Loucy (cell line): ENCODE data around the gene TRIO.

Source experiments
- H2AFZ ChIP-seq: fragments of 200-600 bp; sonication (generic); 2 replicates; pipeline ENCODE4 v1.6.0; 2016; ENCODE audit warnings: antibody characterized with exemption, mild to moderate bottlenecking, low read length, moderate library complexity
- H3F3A ChIP-seq: fragments of 200-600 bp; 2 replicates; pipeline ENCODE4 v1.6.0; 2016; ENCODE audit warnings: antibody characterized with exemption, low read depth, mild to moderate bottlenecking
- H3K27me3 ChIP-seq: fragments of 200-600 bp; sonication (generic); 2 replicates; pipeline ENCODE4 v1.6.1; 2014; ENCODE audit warnings: low read length, mild to moderate bottlenecking; ENCODE audit not compliant: insufficient read depth, poor library complexity, severe bottlenecking
- H3K36me3 ChIP-seq: fragments of 200-600 bp; sonication (generic); 2 replicates; pipeline ENCODE4 v1.6.1; 2016; ENCODE audit warnings: low read length; ENCODE audit not compliant: insufficient read depth
- H3K4me1 ChIP-seq: fragments of 200-600 bp; sonication (generic); 2 replicates; pipeline ENCODE4 v1.5.1; 2014; ENCODE audit warnings: low read length, mild to moderate bottlenecking; ENCODE audit not compliant: insufficient read depth, poor library complexity, severe bottlenecking
- H3K4me2 ChIP-seq: fragments of 200-600 bp; sonication (generic); 2 replicates; pipeline ENCODE4 v1.6.0; 2014; ENCODE audit warnings: antibody characterized with exemption, low read length, low read depth, mild to moderate bottlenecking; ENCODE audit not compliant: poor library complexity, severe bottlenecking
- H3K4me3 ChIP-seq: fragments of 200-600 bp; sonication (generic); 2 replicates; pipeline ENCODE4 v1.5.1; 2014; ENCODE audit warnings: low read length, mild to moderate bottlenecking, mixed read lengths; ENCODE audit not compliant: poor library complexity, severe bottlenecking
- H3K79me2 ChIP-seq: fragments of 200-600 bp; sonication (generic); 2 replicates; pipeline ENCODE4 v1.6.1; 2014; ENCODE audit warnings: low read length; ENCODE audit not compliant: insufficient read depth
- H3K9ac ChIP-seq: fragments of 200-600 bp; sonication (generic); 2 replicates; pipeline ENCODE4 v1.6.0; 2014; ENCODE audit warnings: mild to moderate bottlenecking, low read depth, low read length, moderate library complexity; ENCODE audit not compliant: poor library complexity, severe bottlenecking
- H3K9me2 ChIP-seq: fragments of 200-600 bp; sonication (generic); replicated peaks from 2 replicates; pipeline ENCODE4 v1.6.1; 2016; ENCODE audit warnings: low read depth, low read length, mixed read lengths
- H3K9me3 ChIP-seq: fragments of 200-600 bp; sonication (generic); 2 replicates; pipeline ENCODE4 v1.6.1; 2014; ENCODE audit warnings: mild to moderate bottlenecking, antibody characterized with exemption, low read length, low read depth; ENCODE audit not compliant: insufficient read depth
- H4K20me1 ChIP-seq: fragments of 200-600 bp; sonication (generic); 2 replicates; pipeline ENCODE4 v1.6.0; 2014; ENCODE audit warnings: antibody characterized with exemption, low read length, mild to moderate bottlenecking; ENCODE audit not compliant: insufficient read depth, poor library complexity, severe bottlenecking
- EZH2phosphoT487 ChIP-seq: fragments of 200-600 bp; IDR thresholded peaks from 2 replicates; pipeline ENCODE4 v1.6.1; 2018; ENCODE audit warnings: antibody characterized with exemption, mild to moderate bottlenecking, moderate library complexity, borderline replicate concordance
- TF ChIP-seq, protein P1 (sequence below): fragments of 200-600 bp; sonication (generic); conservative IDR thresholded peaks from 2 replicates; pipeline ENCODE4 v1.5.1; 2014; ENCODE audit warnings: mild to moderate bottlenecking, antibody characterized with exemption, low read length

Gene TRIO

DNA sequence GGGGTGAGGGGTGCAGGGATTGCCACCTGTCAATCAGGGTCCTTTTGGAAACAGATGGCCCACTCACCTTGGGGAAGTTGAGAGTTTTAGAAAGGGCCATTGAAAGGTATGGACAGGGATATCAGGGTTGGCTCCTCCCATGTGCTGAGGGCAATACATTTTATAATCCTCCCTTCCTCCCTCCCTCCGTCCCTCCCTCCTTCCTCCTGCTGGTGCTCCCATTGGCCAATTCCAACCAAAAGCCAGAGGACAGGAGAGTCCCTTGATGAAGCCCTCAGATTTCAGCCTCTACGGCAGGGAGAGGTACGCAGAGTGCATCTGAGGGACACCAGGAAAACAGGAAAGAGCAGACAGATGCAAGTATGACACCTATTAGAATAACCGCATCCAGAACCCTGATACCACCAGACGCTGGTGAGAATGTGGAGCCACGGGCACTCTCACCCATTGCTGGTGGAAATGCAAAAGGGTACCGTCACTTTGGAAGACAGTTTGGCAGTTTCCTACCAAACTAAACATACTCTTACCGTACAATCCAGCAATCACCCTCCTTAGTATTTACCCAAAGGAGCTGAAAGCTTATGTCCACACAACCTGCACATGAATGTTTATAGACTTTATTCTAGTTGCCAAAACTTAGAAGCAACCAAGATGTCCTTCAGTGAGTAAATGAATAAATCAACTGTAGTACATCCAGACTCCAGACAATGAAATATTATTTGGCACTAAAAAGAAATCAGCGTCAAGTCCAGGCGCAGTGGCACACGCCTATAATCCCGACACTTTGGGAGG is 380.3 kb downstream of the TRIO start:
- no peak overlapping the region for H2AFZ ChIP-seq
- TF ChIP-seq EZH2phosphoT487, result no peak
- TF ChIP-seq, protein P1, sequence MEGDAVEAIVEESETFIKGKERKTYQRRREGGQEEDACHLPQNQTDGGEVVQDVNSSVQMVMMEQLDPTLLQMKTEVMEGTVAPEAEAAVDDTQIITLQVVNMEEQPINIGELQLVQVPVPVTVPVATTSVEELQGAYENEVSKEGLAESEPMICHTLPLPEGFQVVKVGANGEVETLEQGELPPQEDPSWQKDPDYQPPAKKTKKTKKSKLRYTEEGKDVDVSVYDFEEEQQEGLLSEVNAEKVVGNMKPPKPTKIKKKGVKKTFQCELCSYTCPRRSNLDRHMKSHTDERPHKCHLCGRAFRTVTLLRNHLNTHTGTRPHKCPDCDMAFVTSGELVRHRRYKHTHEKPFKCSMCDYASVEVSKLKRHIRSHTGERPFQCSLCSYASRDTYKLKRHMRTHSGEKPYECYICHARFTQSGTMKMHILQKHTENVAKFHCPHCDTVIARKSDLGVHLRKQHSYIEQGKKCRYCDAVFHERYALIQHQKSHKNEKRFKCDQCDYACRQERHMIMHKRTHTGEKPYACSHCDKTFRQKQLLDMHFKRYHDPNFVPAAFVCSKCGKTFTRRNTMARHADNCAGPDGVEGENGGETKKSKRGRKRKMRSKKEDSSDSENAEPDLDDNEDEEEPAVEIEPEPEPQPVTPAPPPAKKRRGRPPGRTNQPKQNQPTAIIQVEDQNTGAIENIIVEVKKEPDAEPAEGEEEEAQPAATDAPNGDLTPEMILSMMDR, result no peak

DNA sequence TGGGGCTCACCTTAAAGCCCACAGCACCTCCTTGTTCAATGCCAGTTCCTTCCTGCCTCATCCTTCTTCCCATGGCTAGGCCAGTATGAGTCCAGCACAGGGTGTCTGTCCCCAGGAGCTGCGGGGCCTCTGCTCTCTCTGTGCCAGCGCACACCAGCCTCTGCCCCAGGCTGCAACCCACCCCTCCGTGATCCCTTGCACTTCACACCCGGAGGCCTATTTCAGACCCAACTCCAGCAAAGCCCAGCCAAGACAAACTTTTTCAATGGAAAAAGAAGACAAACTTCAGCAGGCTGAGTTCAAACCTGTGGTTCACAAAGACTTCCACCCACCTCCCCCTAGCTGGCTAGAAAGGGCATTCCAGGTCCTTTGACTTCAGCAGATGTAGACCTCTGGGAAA is 382.3 kb downstream of the TRIO start:
- Histone ChIP-seq H2AFZ (no peak overlapping the region), H3K36me3 (no peaks in the 10 kb centered on the region), H3K9ac (no peak overlapping the region), H3K4me1 (peaks cover 10% of the 10 kb centered on the region), H3K4me3 (no peak overlapping the region), H3K9me3 (no peaks in the 10 kb centered on the region), H3K27me3 (no peaks in the 10 kb centered on the region), H3K79me2 (no peaks in the 10 kb centered on the region), H3F3A (no peaks in the 10 kb centered on the region), H3K9me2 (no peaks in the 10 kb centered on the region), H4K20me1 (no peaks in the 10 kb centered on the region), H3K4me2 (no peak overlapping the region)
- TF ChIP-seq EZH2phosphoT487, result no peak
- TF ChIP-seq, protein P1, result no peak

More for the DNA sequence above, 380.3 kb downstream of the TRIO start:
- Histone ChIP-seq H3K4me2 (no peak overlapping the region), H3K79me2 (no peaks in the 10 kb centered on the region), H3K4me1 (peaks cover 10% of the 10 kb centered on the region), H3K4me3 (no peak overlapping the region), H3K9me2 (no peaks in the 10 kb centered on the region), H3K36me3 (no peaks in the 10 kb centered on the region), H4K20me1 (no peaks in the 10 kb centered on the region), H3K9ac (no peak overlapping the region), H3F3A (no peaks in the 10 kb centered on the region), H3K9me3 (no peaks in the 10 kb centered on the region), H3K27me3 (no peaks in the 10 kb centered on the region)

DNA sequence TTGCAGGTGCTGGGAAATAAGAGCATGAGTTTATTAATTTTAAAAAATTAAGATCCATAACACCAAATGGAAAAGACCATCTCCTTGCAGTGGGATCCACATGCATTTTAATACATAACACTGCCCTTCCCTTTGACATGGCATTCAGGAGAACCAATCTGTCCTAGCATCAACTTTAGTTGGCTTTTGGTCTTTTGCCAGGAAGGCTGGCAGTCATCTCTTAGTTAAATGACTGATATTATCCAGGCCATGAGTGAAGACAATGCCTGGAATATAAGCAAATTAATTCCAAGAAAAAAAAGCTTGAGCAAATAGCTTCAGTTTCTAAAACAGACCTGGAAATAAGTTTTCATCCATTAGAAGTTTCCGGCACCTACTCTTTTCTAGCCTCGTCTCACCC is 383.4 kb downstream of the TRIO start:
- Histone ChIP-seq H3F3A (no peaks in the 10 kb centered on the region), H3K79me2 (no peaks in the 10 kb centered on the region), H3K9ac (no peak overlapping the region), H3K27me3 (no peaks in the 10 kb centered on the region), H4K20me1 (no peaks in the 10 kb centered on the region), H3K4me1 (peaks cover 4% of the 10 kb centered on the region), H3K9me2 (no peaks in the 10 kb centered on the region), H3K36me3 (no peaks in the 10 kb centered on the region), H3K4me3 (no peak overlapping the region), H3K9me3 (no peaks in the 10 kb centered on the region), H3K4me2 (no peak overlapping the region), H2AFZ (no peak overlapping the region)
- TF ChIP-seq, protein P1, result no peak
- TF ChIP-seq EZH2phosphoT487, result no peak
